Measurements from ENCODE around the gene PLK2.

PLK2 gene

DNA sequence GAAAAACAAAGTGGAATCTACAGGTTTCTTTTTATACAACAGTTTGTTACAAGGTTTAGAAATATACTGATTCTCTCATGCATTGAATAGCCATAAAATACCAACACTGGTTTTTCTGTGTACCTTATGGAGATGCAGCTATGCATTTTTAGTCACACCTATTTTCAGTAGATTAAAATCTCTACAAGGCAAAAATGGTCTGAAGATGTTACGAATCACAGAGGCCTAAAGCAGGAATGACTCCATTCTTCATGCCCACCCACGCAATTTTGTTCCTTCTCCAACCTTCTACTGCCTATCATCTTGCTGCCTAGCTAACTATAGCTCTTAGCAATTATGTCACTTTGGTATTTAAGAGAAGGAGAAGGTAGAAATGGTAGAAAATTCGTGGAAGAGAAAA, 9.9 kb downstream of the PLK2 start:
- DNase-seq (ENCODE audit: low spot score) = no peak

DNA sequence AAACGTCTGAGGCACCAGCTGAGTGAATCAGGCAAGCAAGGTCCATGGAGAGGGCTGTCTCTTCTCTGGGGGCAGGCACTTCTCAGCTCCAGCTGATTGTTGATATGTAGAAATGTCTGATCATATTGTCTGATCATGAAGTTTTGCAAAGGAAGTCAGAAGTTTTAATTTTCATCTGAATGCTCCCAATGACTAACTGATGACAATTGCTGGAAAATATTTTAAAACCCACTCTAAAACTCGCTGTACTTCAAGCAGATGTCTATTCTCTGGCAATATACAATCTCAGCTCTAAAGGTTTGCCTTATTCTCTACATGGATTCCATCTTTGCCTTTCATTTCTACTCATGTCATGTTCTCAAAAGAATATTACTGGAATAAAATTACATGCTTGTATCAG, 12.7 kb downstream of the PLK2 start:
- no peak for DNase-seq (ENCODE audit: low spot score)

DNA sequence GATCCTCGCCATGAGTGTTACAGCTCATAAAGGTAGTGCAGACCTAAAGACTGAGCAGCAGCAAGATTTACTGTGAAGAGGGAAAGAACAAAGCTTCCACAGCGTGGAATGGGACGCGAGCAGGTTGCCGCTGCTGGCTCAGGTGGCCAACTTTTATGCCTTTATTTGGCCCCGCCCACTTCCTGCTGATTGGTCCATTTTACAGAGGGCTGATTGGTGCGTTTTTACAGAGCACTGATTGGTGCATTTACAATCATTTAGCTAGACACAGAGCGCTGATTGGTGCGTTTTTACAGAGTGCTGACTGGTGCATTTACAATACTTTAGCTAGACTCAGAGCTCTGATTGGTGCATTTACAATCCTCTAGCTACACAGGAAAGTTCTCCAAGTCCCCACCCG, 13.9 kb downstream of the PLK2 start:
- no peak for DNase-seq (ENCODE audit: low spot score)

DNA sequence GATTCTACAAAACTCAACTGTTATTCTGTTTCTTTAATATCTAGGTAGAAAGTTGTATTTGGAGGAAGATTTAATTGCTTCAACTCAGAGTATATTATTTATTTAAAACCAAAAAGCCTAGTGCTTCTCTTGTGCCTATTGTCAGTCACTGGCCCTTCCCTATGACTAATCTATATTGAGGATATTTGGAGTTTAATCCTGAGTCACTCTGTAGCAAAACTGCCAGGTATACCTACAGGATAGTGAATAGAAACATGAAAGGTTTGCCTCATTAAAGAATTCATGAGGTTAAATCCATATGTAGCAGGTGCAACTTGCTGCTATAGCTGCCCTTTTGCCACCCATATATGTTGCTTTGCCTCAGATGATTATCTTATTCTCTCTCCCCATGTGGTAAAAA, 15.1 kb downstream of the PLK2 start:
- no peak for DNase-seq (ENCODE audit: low spot score)

DNA sequence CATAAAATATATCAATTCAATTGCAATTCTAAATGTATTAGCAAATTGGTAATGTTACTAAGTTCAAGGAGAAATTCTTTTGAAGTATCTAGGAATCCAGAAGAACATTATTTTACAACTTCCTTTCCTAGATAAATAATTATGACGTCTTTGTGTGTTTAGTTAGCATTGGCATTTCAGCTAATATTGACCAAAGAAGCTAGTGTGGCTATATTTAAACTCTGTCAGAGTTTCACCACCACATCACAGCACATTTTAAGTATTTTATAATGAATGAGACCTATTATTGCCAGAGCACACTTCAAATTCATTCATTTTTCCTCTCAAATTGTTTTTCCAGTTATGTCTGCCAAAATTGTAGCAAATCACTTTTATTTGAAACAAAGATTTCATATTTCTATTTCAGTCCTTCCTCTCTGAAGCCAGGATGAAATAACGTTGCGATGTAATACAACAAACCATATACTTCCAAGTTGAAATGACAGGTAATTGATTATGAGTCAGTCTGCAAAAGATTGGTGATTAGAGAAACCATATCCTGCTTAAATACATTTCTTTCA, 18.9 kb downstream of the PLK2 start:
- no peak for DNase-seq (ENCODE audit: low spot score)

DNA sequence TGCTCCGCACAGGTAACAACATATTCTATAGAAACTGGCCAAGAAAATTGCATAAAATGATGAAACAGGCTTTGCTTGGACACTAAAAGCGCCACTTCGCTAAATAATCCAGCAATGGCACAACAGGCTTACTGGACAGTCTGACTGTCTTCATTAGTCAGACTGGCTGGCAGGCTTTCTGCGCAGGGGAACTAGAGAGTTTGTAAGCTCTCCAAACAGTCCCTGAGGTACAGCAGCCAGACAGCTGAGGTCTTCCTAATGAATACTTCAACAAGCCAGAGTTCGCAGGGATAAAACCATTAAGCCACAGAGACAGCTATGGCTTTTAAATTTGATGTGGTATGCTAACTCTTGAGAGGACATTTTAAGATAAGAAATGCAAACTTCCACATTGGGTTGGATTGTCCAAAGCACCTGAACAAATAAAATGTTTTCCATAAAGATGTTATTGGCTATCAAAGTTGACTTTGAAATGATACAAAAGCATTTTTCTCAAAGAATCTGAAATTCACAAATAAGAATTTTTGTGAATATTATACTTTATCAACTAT, 20.7 kb downstream of the PLK2 start:
- no peak for DNase-seq (ENCODE audit: low spot score)

DNA sequence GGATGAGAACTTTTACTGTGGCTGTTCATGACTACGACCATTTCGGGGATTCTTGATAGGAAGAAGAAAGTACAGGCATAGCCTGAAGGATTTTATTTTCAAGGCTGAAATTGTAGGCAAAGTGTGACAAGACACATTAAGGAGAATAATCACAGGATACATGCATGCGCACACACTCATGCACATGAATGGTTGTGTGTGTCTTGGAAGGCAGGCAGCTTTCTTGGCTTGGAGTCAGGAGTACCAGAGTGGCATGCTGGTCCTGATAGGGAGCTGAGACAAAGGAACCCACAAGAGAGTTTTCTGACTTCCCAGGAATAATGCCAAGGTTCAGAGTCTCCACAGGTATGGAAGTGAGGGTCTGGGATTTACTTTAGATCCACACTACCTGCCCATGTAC, 22.2 kb downstream of the PLK2 start:
- DNase-seq (ENCODE audit: low spot score) = no peak

DNA sequence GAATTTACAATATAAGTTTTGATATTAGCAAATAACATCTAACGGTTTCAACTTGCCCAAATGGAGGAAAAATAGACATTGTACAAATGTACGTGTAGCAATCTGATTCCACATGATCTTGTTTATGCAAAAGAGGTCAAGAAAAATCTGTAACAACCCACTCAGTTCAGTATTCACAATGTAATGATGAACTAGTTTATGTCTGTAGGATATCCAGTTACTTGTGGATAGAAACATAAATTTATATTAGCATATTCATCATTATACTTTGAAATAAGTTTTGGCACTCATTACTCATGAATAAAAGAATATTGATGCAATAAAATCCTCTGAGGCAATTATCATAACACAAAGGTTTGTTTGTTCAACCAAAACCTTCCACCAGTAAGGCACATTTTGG, 28.1 kb downstream of the PLK2 start:
- no peak for DNase-seq (ENCODE audit: low spot score)

DNA sequence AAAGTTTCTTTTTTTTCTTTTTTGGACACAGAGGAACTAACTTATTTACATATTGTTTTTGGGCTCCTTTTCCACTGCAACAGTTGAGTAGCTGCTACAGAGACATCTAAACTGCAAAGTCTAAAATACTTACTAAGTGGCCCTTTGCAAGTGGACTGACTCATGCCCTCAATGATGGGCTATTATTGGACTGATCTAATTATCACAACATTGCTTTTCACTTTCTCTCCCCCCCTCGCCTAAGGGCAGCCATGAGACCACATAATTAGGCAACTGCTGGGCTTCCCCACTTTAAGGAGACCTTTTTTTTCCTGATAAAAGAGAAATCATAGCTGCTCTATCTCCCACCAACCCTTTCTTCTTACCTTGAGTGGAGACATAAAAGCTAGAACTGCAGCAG, 47.0 kb downstream of the PLK2 start:
- DNase-seq (ENCODE audit: low spot score) = no peak

DNA sequence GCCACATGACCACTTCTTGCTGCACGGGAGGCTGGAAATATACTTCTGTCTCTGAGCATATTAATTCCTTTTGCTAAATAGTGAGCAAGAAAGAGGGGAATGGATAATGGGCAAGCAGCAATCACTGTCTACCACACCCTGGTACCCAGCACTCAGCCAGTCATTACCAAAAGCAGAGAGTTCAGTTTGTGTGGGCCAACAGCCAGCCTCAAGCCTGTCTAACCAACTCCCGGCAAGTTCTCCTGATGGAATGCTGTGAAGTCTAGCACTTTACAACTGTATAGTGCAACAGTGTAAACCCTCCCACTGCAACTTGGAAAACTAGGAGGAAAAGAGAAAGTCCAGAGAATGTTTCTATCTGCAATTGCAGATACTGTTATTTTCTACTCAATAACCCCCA, 47.8 kb downstream of the PLK2 start:
- DNase-seq (ENCODE audit: low spot score) = no peak

DNA sequence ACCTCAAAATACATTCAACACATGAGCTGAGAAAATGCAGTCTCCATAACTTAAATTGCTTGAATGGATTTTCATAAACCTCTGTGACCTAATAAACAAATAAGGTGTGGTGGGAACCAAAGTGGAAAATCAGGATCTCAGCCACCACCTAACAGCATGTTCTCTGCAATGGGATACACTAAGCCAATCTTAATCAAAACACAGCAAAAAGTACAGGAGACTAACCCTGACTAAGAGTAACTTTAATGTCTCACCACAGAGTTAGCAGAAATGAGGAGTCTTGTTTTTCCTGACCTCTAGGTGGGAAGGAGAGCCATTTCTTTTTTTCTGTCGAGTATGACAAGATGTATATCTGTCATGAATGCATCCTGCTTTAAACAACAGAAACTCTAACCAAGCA, 48.5 kb downstream of the PLK2 start:
- DNase-seq (ENCODE audit: low spot score) = no peak

DNA sequence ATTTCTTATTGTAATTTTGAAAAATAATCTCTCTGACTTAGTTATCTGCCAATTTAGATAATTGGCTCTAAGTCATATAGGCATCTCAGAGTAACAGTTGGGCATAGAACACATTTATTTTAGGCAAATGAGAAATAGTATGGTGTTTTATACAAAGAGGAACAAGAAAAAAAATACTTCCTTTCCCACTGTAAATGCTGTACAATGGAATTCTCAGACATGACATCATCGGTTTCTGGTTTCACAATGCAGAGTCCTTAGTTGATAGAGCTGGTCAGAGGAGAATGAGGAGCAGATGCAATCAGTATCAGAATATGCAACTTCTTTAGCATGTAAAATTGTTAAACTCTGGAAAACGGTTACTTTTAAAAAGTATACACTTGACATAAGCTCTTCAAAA, 49.4 kb downstream of the PLK2 start:
- peak; percentile 9 for DNase-seq (ENCODE audit: low spot score)

DNA sequence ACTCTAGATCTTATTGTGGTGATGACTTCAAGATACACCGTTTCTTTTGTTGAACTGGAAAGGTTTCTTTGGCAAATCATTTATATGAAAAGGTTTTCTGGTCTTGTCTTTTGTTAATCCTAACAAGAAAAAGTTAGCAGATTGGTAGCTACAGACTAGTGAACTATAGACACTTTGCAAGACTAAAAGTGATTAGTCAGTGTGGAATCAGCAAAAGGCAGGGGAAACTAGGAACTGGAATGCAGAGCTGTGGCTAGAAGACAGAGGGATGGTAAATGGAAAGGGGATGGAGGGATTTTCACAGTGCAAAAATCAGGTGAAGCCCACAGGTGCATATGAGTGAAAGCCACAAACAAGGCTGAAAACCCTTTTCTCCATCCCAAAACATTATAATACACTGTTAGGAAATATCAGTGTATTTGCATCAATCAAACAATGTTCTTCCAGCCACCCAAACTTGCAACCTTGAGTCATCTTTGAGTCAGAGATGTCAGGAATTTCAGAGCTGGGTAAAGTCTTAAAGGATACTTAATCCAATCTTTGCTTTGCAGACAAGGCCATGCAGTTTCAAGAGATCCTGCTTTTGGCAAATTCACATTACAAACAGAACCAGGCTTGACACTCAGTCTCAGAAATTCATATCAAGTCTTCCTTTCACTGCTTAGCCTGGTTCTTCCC, 52.7 kb downstream of the PLK2 start:
- peak; percentile 21 for DNase-seq (ENCODE audit: low spot score)

DNA sequence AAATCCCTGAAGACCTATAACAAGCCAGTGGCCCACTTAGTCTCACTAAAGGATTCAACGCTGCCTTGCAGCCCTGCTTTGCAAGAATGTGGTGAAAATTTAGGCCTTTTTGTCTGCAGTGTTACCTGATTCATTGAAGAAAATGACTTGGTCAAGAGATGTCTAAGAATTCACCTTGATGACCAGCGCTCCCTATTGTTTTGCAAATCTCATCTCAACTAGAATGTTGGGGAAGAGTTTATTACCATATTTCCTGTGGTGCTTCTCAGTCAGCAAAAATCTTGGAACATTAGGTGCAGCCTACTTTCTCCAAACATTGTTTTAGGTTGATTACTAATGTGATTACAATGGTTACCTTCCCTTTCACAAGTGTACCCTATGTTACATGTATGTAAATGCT, 53.5 kb downstream of the PLK2 start:
- no peak for DNase-seq (ENCODE audit: low spot score)

DNA sequence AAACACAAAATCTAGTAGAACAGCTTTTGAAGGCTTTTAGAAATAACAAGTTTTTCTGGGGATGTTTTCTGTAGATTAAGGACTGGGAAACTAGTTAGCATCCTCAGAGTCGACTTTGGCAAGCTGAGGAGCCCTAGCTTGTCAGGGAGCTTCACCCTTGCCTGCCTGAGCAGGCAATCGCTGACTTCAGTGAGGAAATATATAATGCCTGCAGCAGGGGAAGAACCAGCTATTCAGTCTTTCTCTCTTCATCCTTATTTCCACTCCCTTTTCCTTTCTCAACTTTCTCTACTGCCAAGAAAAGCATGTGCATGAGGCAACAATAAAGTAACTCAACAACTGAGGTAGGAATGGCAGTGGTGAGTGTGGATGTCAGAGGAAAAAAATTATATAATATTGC, 54.7 kb downstream of the PLK2 start:
- DNase-seq (ENCODE audit: low spot score) = no peak

DNA sequence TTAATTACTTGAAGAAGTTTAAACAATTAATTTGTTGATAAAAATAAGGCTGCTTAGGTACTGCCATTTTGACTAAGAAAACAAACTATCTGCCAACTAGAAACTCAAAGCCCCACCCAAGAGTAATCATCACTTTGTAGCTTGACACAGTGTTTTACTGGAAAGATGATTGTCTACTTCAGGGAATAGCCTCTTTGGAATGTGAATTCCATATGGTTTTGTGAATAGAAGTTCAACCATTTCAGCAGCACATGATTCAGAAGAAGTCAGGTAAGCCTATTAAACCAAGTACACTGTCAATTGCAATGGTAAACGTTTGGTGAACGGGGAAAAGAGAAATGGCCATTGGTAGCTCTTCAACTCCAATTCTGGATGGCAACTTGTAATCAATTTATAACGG, 55.2 kb downstream of the PLK2 start:
- DNase-seq (ENCODE audit: low spot score) = no peak
